Type B pancreatic cell (in vitro differentiated cells): ENCODE results near the gene RCHY1. TPM values are rescaled to one million over a fixed set of nuclear protein-coding genes. Genes with fewer than 3 reads are reported as not detected.
"Not testable (repeated sequence)": the region's sequence is repeated elsewhere in the genome, so short reads cannot be mapped to it uniquely, and the experiment has no call there.

ENCODE experiments used
- DNase-seq: peaks from one replicate; pipeline ENCODE4 v3.0.0; 2021; ENCODE audit warnings: mixed read lengths; ENCODE audit not compliant: unreplicated experiment; ENCODE audit errors: extremely low spot score
- H3K27ac Mint-ChIP-seq: 2 replicates; pipeline ENCODE4 v1.8.0; 2021; ENCODE audit warnings: mild to moderate bottlenecking, mixed read lengths
- H3K27me3 Mint-ChIP-seq: 2 replicates; pipeline ENCODE4 v1.8.0; 2021; ENCODE audit warnings: mixed read lengths
- H3K36me3 Mint-ChIP-seq: 2 replicates; pipeline ENCODE4 v1.8.0; 2021; ENCODE audit warnings: mixed read lengths
- H3K4me1 Mint-ChIP-seq: one replicate; pipeline ENCODE4 v1.8.0; 2021; ENCODE audit warnings: mixed read lengths; ENCODE audit not compliant: unreplicated experiment
- H3K4me3 Mint-ChIP-seq: 2 replicates; pipeline ENCODE4 v1.8.0; 2021; ENCODE audit warnings: mild to moderate bottlenecking, mixed read lengths
- H3K9me3 Mint-ChIP-seq: 2 replicates; pipeline ENCODE4 v1.8.0; 2021; ENCODE audit warnings: mixed read lengths
- total RNA-seq: library from RNA; stranded (reverse); gene quantifications from 2 replicates; pipeline ENCODE4 v1.2.1, GENCODE V29; 2021; ENCODE audit warnings: low replicate concordance
- TF ChIP-seq, protein P1 (sequence below): fragments of 200-600 bp; sonication (generic); conservative IDR thresholded peaks from 2 replicates; pipeline ENCODE4 v1.5.0; 2021; ENCODE audit warnings: antibody characterized with exemption, mild to moderate bottlenecking

The RCHY1 gene
- total RNA-seq, 1 donor from 2014 or later, result 35.4 TPM

DNA sequence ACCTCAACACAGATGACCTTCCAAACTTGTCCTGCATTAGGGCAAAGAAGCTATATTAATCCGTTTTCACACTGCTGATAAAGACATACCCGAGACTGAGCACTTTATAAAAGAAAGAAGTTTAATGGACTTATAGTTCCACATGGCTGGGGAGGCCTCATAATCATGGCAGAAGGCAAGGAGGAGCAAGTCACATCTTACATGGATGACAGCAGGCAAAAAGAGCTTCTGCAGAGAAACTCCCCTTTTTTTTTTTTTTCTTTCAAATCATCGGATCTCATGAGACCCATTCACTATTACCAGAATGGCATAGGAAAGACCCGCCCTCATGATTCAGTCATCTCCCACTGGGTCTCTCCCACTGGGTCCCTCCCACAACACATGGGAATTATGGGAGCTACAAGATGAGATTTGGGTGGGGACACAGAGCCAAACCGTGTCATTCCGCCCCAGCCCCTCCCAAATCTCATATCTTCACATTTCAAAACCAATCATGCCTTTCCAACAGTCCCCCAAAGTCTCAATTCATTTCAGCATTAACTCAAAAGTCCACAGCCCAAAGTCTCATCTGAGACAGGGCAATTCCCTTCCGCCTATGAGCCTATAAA lies 17.4 kb upstream of the RCHY1 start:
- H3K27me3 Mint-ChIP-seq, H3K27ac Mint-ChIP-seq, DNase-seq, H3K4me3 Mint-ChIP-seq, H3K4me1 Mint-ChIP-seq: not testable (repeated sequence)
- Mint-ChIP-seq H3K36me3 (peaks cover 41% of the 10 kb centered on the region), H3K9me3 (peaks cover 14% of the 10 kb centered on the region)

DNA sequence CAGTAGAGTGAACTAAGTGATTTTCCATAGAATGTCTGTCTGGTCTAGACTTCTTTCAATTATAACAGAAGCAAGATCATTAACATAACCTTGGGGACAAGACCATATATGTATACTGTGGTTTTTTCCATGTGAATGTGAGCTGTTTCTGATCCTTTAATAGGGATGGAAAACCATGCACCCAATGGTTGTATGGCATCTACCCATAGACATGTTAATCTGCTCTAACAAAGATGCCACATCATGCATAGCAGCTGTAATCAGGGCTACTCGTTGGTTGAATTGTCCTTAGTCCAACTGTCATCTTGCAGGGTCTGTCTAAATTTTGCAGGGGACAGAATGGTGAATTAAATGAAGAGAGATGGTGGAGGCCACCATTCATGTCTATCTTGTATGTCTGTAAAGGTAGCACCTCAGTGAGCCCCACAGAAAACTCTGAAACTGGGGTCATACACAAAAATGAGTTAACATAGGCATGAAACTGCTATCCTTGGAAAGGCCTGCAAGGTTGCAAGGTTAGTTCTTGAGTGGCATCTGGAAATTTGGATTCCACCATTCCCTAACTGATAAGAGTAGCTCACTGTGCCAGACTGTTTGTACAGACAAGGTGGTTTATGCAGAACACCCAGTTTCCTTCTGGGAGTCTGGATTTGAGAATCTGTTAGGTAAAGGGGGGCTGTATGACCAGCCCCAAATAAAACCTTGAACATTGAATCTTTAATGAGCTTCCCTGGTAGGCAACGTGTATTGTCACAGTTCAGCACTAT lies 16.5 kb upstream of the RCHY1 start:
- H3K4me1 Mint-ChIP-seq, result no peaks in the 10 kb centered on the region
- peaks cover 47% of the 10 kb centered on the region for H3K36me3 Mint-ChIP-seq
- no peak for DNase-seq
- H3K4me3 Mint-ChIP-seq, result no peak overlapping the region
- H3K27me3 Mint-ChIP-seq, result no peaks in the 10 kb centered on the region
- no peak overlapping the region for H3K27ac Mint-ChIP-seq
- TF ChIP-seq, protein P1, sequence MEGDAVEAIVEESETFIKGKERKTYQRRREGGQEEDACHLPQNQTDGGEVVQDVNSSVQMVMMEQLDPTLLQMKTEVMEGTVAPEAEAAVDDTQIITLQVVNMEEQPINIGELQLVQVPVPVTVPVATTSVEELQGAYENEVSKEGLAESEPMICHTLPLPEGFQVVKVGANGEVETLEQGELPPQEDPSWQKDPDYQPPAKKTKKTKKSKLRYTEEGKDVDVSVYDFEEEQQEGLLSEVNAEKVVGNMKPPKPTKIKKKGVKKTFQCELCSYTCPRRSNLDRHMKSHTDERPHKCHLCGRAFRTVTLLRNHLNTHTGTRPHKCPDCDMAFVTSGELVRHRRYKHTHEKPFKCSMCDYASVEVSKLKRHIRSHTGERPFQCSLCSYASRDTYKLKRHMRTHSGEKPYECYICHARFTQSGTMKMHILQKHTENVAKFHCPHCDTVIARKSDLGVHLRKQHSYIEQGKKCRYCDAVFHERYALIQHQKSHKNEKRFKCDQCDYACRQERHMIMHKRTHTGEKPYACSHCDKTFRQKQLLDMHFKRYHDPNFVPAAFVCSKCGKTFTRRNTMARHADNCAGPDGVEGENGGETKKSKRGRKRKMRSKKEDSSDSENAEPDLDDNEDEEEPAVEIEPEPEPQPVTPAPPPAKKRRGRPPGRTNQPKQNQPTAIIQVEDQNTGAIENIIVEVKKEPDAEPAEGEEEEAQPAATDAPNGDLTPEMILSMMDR, result no peak
- peaks cover 14% of the 10 kb centered on the region for H3K9me3 Mint-ChIP-seq

DNA sequence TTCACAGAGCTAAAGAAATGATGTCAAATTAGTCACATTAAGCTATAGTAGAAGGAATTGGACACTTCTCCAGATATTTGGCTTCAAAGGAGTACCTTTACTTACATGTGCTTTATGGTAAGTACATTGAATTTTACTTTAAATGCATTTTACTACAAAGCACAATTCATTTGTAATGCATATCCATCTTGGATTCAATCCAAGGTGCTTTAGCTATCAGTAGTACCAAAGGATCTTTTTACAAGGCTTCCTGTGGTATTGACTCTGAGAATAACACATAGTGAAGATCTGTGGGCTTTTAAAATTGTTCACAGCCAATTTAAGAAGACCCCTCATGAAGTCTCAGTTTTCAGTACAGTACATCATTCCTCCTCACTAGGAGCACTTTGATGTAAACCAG lies 13.3 kb upstream of the RCHY1 start:
- Mint-ChIP-seq H3K4me3 (no peak overlapping the region), H3K27me3 (no peaks in the 10 kb centered on the region), H3K27ac (no peak overlapping the region), H3K36me3 (peaks cover 48% of the 10 kb centered on the region), H3K9me3 (peaks cover 10% of the 10 kb centered on the region), H3K4me1 (no peaks in the 10 kb centered on the region)
- TF ChIP-seq, protein P1, result no peak
- no peak for DNase-seq

DNA sequence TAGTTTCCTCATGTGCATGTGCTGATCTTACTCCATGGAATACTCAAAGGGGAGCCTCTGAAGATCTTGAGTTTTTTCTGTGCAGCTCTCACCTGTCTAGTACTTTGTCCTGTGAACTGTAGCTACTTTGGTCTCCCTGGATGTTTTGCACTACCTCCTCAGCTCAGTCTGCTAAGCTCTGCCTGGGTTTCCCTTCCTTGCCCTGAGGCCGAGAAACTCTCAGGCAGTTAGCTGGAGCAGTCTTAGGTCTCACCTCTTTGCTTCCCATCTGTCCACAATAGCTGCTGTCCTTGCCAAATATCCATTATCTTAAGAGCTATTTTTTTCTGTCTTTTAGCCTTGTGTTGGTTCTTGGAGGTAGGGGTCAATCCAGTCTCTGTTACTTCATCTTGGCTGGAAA lies 11.7 kb upstream of the RCHY1 start:
- H3K27ac Mint-ChIP-seq, result no peak overlapping the region
- H3K4me3 Mint-ChIP-seq, result no peak overlapping the region
- TF ChIP-seq, protein P1, result no peak
- peaks cover 40% of the 10 kb centered on the region for H3K36me3 Mint-ChIP-seq
- H3K9me3 Mint-ChIP-seq, result no peaks in the 10 kb centered on the region
- no peaks in the 10 kb centered on the region for H3K27me3 Mint-ChIP-seq
- DNase-seq, result no peak
- H3K4me1 Mint-ChIP-seq, result no peaks in the 10 kb centered on the region

DNA sequence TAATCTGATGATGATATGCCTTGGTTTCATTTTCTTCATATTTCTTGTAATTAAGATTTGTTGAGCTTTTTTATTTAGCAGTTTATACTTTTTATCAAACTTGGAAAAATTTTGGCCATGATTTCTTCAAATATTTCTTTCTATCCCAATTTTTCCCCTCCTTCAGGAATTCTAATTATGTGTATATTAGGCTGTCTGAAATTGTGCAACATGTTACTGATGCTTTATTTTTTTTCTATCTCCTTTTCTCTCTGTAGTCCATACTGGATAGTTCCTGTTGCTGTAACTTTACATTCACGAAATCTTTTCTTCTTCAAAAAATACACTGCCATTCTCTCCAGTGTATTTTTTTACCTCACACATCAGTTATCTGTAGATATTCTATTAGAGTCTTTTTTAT lies 10.9 kb upstream of the RCHY1 start:
- Mint-ChIP-seq H3K27me3 (no peaks in the 10 kb centered on the region), H3K9me3 (no peaks in the 10 kb centered on the region), H3K36me3 (peaks cover 40% of the 10 kb centered on the region), H3K27ac (no peak overlapping the region), H3K4me1 (no peaks in the 10 kb centered on the region), H3K4me3 (no peak overlapping the region)
- TF ChIP-seq, protein P1, result no peak
- no peak for DNase-seq

DNA sequence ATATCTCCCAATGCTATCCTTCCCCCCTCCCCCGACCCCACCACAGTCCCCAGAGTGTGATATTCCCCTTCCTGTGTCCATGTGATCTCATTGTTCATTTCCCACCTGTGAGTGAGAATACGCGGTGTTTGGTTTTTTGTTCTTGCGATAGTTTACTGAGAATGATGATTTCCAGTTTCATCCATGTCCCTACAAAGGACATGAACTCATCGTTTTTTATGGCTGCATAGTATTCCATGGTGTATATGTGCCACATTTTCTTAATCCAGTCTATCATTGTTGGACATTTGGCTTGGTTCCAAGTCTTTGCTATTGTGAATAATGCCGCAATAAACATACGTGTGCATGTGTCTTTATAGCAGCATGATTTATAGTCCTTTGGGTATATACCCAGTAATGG lies 5.2 kb upstream of the RCHY1 start:
- H3K27me3 Mint-ChIP-seq, H3K9me3 Mint-ChIP-seq, H3K4me3 Mint-ChIP-seq, H3K4me1 Mint-ChIP-seq, H3K27ac Mint-ChIP-seq, DNase-seq: not testable (repeated sequence)
- peaks cover 42% of the 10 kb centered on the region for H3K36me3 Mint-ChIP-seq
